GM19099 (cell line): ENCODE data around the gene GPR141.

Source experiments
- POLR2A ChIP-seq: IDR thresholded peaks from 3 replicates; pipeline ENCODE4 v1.6.1; 2011; ENCODE audit warnings: low read depth; ENCODE audit not compliant: insufficient read length; ENCODE audit errors: extremely low read depth

Gene GPR141

DNA sequence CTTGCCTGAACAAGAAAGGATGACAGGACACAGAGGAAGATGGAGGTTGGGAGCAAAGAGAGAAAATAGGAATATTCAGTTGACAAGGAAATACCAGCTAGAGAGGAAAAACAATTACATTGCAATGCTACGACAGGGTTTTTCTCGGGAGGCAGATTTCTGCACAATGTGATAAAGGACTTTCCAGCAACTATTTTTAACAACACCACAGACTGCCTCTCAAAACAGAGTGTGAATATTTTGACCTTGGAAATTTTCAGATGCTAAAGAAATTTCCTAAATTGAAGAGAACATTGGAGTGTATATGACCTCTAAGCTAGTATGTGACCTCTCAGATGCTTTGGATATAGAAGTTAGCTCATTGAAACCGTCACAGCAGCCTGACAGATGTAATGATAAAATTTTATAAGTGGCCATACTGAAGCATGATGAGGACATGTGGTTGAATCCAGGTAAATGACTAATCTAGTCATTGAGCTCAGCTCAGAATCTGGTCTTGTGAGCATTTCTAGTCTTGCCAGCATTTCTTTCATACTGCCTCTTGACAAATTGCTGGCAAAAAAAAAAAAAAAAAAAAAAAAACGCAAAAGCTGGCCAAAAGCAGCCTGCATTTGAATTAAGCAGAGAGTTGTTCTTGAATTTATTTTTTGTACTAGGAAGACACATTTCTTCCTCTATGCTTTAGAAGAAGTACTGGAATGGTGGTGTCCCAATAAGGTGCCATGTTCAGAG is 24.4 kb downstream of the GPR141 start:
- TF ChIP-seq POLR2A, result no peak

GRCh38 chr7:37709631-37710509 is 26.3 kb downstream of the GPR141 start:
- no peak for TF ChIP-seq POLR2A

- TF ChIP-seq POLR2A, result no peak
These were observed 30.0 kb downstream of the GPR141 start for GRCh38 chr7:37713613-37714012.

DNA sequence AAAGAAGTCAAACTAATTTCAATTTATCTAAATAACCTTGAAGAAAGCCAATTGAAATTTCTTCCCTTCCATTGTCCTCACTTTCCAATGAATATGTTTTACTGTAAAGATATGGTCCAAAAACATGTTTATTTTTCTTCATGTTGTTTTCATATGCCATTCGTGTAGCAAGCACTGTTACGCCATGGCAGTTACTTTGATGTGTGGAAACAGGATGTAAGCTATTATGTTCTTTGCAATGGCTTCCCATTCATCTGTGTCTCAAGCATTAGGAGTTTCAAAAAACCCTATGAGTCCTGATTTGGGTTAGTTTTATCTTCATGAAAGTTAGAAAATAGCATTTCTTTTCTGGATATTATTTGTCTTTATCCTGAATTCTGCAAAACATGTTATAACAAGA is 31.0 kb downstream of the GPR141 start:
- TF ChIP-seq POLR2A, result no peak

- no peak for TF ChIP-seq POLR2A
These were observed 35.0 kb downstream of the GPR141 start for GRCh38 chr7:37718585-37718984.

GRCh38 chr7:37719077-37719476 is 35.5 kb downstream of the GPR141 start:
- TF ChIP-seq POLR2A, result no peak

DNA sequence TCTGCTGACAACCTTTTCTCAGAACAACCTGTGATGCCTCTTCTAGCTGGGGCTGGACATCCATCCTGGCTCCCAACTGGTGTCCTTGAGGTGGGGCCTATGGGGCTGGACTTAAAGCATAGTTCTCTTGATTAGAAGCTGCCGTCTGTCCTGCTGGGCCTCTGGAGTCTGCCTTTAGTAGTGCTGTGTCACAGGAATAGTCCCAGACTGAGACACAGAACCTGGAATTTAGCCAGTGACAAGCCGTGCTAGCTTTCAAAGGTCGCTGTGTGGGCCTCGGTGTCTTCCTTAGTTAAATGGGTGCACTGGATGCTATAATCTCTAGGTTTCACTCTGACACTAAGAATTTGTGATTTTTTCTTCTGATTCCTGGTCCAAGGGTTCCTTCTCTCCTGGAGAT is 41.2 kb downstream of the GPR141 start:
- TF ChIP-seq POLR2A, result no peak

DNA sequence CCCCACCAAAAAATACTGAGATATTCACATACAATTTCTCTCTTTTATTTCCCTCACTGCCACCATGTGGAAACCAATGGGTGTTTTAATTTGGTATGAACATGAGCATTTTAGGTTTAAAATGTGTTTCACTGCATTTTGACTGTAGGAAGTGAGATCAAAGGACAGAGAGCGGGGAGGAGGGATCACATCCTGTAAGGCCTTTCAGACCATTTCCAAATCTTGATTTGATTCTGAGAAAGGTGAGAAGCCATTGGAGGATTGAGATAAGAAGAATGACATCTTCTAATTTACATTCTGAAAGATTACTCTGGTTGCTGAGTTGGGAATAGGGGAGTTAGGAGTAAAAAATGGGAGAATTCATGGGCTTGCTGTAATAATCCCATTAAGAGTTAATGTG is 42.5 kb downstream of the GPR141 start:
- TF ChIP-seq POLR2A, result no peak

DNA sequence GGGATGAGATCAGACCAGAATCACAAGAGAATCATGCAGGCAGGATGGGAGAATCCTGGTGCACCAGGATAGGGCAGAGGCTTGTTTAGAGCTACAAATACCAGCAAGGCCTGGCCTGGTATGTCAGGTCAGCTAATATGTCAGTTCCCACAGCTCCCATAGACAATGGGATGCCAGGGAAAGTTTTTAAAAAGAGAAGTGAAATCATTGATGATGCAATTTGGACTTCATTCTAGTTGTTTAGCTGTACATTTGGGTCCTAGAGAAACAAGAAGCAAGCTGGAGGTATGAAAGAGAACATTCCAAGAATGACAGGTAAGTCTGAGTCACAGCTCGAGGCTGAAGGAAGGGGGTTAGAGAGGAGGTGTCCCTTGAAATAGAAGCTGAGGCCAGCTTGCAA is 45.2 kb downstream of the GPR141 start:
- TF ChIP-seq POLR2A, result no peak

- no peak for TF ChIP-seq POLR2A
These were observed 45.6 kb downstream of the GPR141 start for GRCh38 chr7:37729181-37729580.

DNA sequence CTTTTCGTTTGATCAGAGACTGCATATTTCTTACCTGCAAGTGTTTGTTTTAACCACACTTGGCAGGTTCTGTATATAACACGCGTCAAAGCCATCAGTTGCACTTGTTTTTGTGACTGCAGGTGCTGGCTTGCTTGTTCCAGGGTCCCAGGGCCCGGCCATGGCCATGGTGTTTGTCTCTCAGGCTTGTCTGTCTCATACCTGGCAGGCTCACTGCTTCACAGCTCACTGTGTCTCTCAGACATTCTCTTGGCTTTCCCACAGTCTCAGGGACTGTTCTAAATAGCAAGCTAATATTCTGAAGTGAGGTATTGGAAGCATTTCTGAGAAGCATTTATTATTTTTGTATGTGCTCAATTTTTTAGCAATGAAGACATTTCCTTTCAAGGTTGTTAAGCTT is 46.9 kb downstream of the GPR141 start:
- TF ChIP-seq POLR2A, result no peak

DNA sequence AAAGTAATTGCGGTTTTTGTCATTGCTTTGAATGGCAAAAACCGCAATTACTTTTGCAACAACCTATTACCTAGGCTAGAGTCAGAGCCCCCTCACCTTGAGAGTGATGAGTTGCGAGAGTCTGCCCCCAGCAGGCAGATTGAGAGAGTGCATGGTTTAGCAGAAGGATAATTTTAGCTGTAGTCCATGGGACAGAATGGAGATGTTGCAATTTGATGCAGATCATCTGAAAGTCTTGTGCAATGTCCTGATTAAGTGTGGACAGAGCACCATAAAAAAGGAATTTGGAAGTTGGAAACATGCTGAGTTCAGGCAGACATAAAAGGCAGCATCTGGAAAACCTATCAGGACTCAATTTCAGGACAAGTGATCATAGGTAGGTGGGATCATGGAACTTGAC is 48.7 kb downstream of the GPR141 start:
- TF ChIP-seq POLR2A, result no peak

DNA sequence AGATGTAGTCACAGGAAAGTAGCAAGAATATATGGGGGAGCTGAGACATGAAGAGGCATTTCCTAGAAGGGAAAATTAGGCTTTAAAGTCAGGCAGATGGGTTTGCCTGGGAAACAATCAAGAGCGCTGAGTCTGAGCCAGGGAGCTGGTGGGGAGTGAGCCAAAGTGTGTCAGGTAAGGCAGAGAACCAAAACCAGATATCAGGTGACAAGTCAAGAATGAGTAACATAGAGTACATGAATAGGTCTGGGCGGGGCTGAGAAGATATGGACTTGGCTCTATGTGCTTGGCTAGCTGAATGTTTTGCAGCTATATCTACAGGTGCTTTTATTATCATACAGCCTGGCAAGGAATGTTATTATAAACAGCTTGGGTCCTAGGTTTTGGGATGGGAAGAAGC is 49.3 kb downstream of the GPR141 start:
- TF ChIP-seq POLR2A, result no peak

DNA sequence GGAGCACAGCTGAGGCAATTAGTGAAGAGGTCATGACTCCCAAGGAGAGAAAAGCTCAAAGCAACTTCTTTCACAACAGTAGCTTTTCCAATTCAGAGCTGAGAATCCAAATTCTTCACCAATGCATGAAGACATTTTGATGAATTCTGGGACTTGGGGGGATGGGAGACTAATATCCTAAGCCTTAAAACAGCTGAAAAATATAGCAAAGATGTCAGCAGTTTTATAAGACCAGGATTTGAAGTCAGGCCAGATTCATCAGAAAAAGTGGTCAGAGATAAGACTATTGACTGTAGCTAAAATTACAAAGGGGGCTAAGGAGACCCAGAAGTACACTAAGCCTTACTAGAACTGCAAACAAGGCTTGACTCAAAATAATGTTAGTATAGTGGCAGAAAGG is 51.6 kb downstream of the GPR141 start:
- TF ChIP-seq POLR2A, result no peak

GRCh38 chr7:37738321-37738720 is 54.8 kb downstream of the GPR141 start:
- TF ChIP-seq POLR2A, result no peak

DNA sequence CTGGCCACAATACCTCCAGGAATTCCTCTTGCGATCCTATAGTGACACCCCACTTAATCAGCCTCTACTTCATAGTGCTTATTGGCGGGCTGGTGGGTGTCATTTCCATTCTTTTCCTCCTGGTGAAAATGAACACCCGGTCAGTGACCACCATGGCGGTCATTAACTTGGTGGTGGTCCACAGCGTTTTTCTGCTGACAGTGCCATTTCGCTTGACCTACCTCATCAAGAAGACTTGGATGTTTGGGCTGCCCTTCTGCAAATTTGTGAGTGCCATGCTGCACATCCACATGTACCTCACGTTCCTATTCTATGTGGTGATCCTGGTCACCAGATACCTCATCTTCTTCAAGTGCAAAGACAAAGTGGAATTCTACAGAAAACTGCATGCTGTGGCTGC is 56.8 kb downstream of the GPR141 start:
- TF ChIP-seq POLR2A, result no peak
